HepG2 (cell line): Measurements from ENCODE around the gene MTHFD1L. TPM values are rescaled to one million over a fixed set of nuclear protein-coding genes. Genes with fewer than 3 reads are reported as not detected.
A peak's percentile ranks its signal among the peaks of the same experiment; 100 is the strongest.

ENCODE experiments used
- BORCS8-MEF2B ChIP-seq: sonication (generic); formaldehyde crosslinking; IDR thresholded peaks from 2 replicates; pipeline ENCODE4 v1.8.0; 2022; ENCODE audit warnings: mild to moderate bottlenecking, missing genetic modification reagents
- ETV6 ChIP-seq: sonication (generic); formaldehyde crosslinking; conservative IDR thresholded peaks from 2 replicates; pipeline ENCODE4 v1.4.0; 2020; ENCODE audit warnings: missing genetic modification reagents
- FOXJ3 ChIP-seq: sonication (generic); formaldehyde crosslinking; IDR thresholded peaks from 2 replicates; pipeline ENCODE4 v1.4.0; 2020; ENCODE audit warnings: missing genetic modification reagents, mild to moderate bottlenecking, borderline replicate concordance
- FOXK1 ChIP-seq: sonication (generic); formaldehyde crosslinking; IDR thresholded peaks from 2 replicates; pipeline ENCODE4 v1.4.0; 2020; ENCODE audit warnings: low read depth, missing genetic modification reagents, borderline replicate concordance
- GATAD2A ChIP-seq: IDR thresholded peaks from 2 replicates; pipeline ENCODE4 v1.6.1; 2016
- GFI1 ChIP-seq: sonication (generic); formaldehyde crosslinking; IDR thresholded peaks from 2 replicates; pipeline ENCODE4 v1.5.0; 2020; ENCODE audit warnings: missing genetic modification reagents, mild to moderate bottlenecking, borderline replicate concordance
- IRF2 ChIP-seq: IDR thresholded peaks from 2 replicates; pipeline ENCODE4 v1.6.1; 2018; ENCODE audit warnings: missing genetic modification reagents, missing compliant biosample characterization
- JDP2 ChIP-seq: sonication (generic); formaldehyde crosslinking; IDR thresholded peaks from 2 replicates; pipeline ENCODE4 v1.8.1; 2022; ENCODE audit warnings: missing genetic modification reagents, borderline replicate concordance
- NCOR1 ChIP-seq: fragments of 200-600 bp; sonication (generic); IDR thresholded peaks from 2 replicates; pipeline ENCODE4 v1.7.0; 2017; ENCODE audit warnings: antibody characterized with exemption, low read length, borderline replicate concordance
- NFE2L1 ChIP-seq: sonication (generic); formaldehyde crosslinking; IDR thresholded peaks from 2 replicates; pipeline ENCODE4 v1.4.0; 2020; ENCODE audit warnings: missing genetic modification reagents, mild to moderate bottlenecking, borderline replicate concordance
- PPARG ChIP-seq: conservative IDR thresholded peaks from 2 replicates; pipeline ENCODE4 v1.6.1; 2016; ENCODE audit warnings: missing biosample characterization, missing genetic modification reagents
- RFX1 ChIP-seq: fragments of 450-650 bp; IDR thresholded peaks from 2 replicates; pipeline ENCODE4 v1.6.1; 2017
- SALL2 ChIP-seq: sonication (generic); formaldehyde crosslinking; IDR thresholded peaks from 2 replicates; pipeline ENCODE4 v1.8.1; 2023; ENCODE audit warnings: mild to moderate bottlenecking, missing genetic modification reagents, inconsistent platforms
- SIX4 ChIP-seq: sonication (generic); formaldehyde crosslinking; IDR thresholded peaks from 2 replicates; pipeline ENCODE4 v1.4.0; 2020; ENCODE audit warnings: missing genetic modification reagents
- SRSF4 ChIP-seq: fragments of 200-400 bp; formaldehyde crosslinking; IDR thresholded peaks from one replicate; pipeline ENCODE4 v1.6.1; 2018; ENCODE audit warnings: mild to moderate bottlenecking, low read depth, low read length, moderate library complexity; ENCODE audit not compliant: poor library complexity, severe bottlenecking
- XRCC5 ChIP-seq: fragments of 200-400 bp; formaldehyde crosslinking; optimal IDR thresholded peaks from 2 replicates; pipeline ENCODE3; 2017; ENCODE audit warnings: mild to moderate bottlenecking, low read length
- ZFP62 ChIP-seq: sonication (generic); formaldehyde crosslinking; IDR thresholded peaks from 2 replicates; pipeline ENCODE4 v1.4.0; 2020; ENCODE audit warnings: missing genetic modification reagents
- ZFP90 ChIP-seq: sonication (generic); formaldehyde crosslinking; IDR thresholded peaks from 2 replicates; pipeline ENCODE4 v1.8.0; 2022; ENCODE audit warnings: missing genetic modification reagents, mild to moderate bottlenecking, inconsistent platforms, borderline replicate concordance
- ZNF44 ChIP-seq: sonication (generic); formaldehyde crosslinking; IDR thresholded peaks from 2 replicates; pipeline ENCODE4 v1.5.1; 2020; ENCODE audit warnings: mild to moderate bottlenecking, missing genetic modification reagents
- ZNF563 ChIP-seq: sonication (generic); formaldehyde crosslinking; IDR thresholded peaks from 2 replicates; pipeline ENCODE4 v1.8.0; 2022; ENCODE audit warnings: mild to moderate bottlenecking, moderate library complexity, missing genetic modification reagents
- ZNF713 ChIP-seq: sonication (generic); formaldehyde crosslinking; IDR thresholded peaks from 2 replicates; pipeline ENCODE4 v1.4.0; 2020; ENCODE audit warnings: mild to moderate bottlenecking, missing genetic modification reagents
- ZNF747 ChIP-seq: sonication (generic); formaldehyde crosslinking; IDR thresholded peaks from 2 replicates; pipeline ENCODE4 v1.8.1; 2023; ENCODE audit warnings: missing genetic modification reagents, mild to moderate bottlenecking, borderline replicate concordance
- ZNF878 ChIP-seq: sonication (generic); formaldehyde crosslinking; IDR thresholded peaks from 2 replicates; pipeline ENCODE4 v1.8.1; 2023; ENCODE audit warnings: mild to moderate bottlenecking, missing genetic modification reagents, moderate library complexity
- ZZZ3 ChIP-seq: sonication (generic); formaldehyde crosslinking; IDR thresholded peaks from 2 replicates; pipeline ENCODE4 v1.4.0; 2020; ENCODE audit warnings: missing genetic modification reagents, mild to moderate bottlenecking, borderline replicate concordance
- polyA plus RNA-seq, 8 experiments: library from polyadenylated mRNA; depleted of rRNA in 3 of 8; stranded (reverse) in 7 of 8; unstranded in 1 of 8; fragments of >200 nt; fragmentation: Illumina TruSeq in 4 of 8; extraction: Trizol in 4 of 8; gene quantifications; 2 replicates each; pipeline versions ENCODE4 v1.2.1 to v1.2.3, GENCODE V29; 2011 to 2016; ENCODE audit warnings: low read depth in 4 of 8, missing spikeins in 1 of 8, mixed read lengths in 1 of 8; ENCODE audit not compliant: insufficient read depth in 1 of 8
- total RNA-seq, 5 experiments: library from RNA; depleted of rRNA; stranded (reverse); fragments of >200 nt; fragmentation: Illumina TruSeq; extraction: Trizol; gene quantifications; 2 replicates each; pipeline ENCODE4 v1.2.3, GENCODE V29; 2016; ENCODE audit warnings: low read depth in 1 of 5
- TF ChIP-seq, protein P1 (sequence below): sonication (generic); formaldehyde crosslinking; IDR thresholded peaks from 2 replicates; pipeline ENCODE4 v1.4.0; 2020; ENCODE audit warnings: mild to moderate bottlenecking, missing genetic modification reagents
- TF ChIP-seq, protein P2 (sequence below): IDR thresholded peaks from 2 replicates; pipeline ENCODE4 v1.4.0; 2020; ENCODE audit warnings: mild to moderate bottlenecking, missing genetic modification reagents

The MTHFD1L gene
- total and polyA plus RNA-seq, 2 of the 13 experiments (the other 11 are each of a cell fraction or from before 2014, with no cell fraction given), result 24.0 to 39.6 TPM

DNA sequence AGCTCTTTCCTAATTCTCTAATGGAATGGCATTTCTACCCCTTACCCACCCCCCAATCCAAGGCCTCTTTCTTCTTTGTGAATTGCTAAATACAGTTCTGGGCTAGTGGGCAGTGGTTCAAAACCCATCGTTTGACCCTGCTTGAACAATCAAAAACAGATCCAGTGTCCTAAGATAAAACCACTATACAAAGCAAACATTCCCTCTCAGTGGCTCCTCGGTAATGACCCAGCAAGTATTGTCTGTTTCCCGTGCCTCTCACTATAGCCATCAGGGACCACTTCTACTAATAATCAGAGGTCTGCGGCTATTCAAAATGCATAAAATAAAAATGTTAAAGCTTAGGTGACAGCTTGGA lies 230.7 kb downstream of the MTHFD1L start (continued):
- TF ChIP-seq FOXJ3 (CRISPR knock-in tag) (peak; percentile 47; the same call in 1 of the 2 replicates), ZFP90 (CRISPR knock-in tag) (no peak), ZFP62 (CRISPR knock-in tag) (no peak), ZNF44 (no peak), IRF2 (CRISPR knock-in tag) (peak; percentile 28; the same call in 1 of the 2 replicates), ZNF747 (CRISPR knock-in tag) (no peak), ZNF563 (CRISPR knock-in tag) (no peak), SALL2 (no peak), GATAD2A (peak; percentile 94), BORCS8-MEF2B (CRISPR knock-in tag) (no peak), JDP2 (CRISPR knock-in tag) (no peak), ETV6 (CRISPR knock-in tag) (no peak), NCOR1 (peak; percentile 98), ZZZ3 (no peak), SRSF4 (no peak), ZNF878 (CRISPR knock-in tag) (no peak; the same call in 1 of the 2 replicates), SIX4 (CRISPR knock-in tag) (peak; percentile 76), ZNF713 (CRISPR knock-in tag) (no peak), XRCC5 (no peak), FOXK1 (CRISPR knock-in tag) (peak; percentile 39; the same call in 1 of the 2 replicates), NFE2L1 (CRISPR knock-in tag) (no peak), GFI1 (CRISPR knock-in tag) (peak; percentile 83), RFX1 (no peak), PPARG (CRISPR knock-in tag) (peak; percentile 88)
- TF ChIP-seq, protein P1, sequence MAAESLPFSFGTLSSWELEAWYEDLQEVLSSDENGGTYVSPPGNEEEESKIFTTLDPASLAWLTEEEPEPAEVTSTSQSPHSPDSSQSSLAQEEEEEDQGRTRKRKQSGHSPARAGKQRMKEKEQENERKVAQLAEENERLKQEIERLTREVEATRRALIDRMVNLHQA, result no peak
- TF ChIP-seq, protein P2, sequence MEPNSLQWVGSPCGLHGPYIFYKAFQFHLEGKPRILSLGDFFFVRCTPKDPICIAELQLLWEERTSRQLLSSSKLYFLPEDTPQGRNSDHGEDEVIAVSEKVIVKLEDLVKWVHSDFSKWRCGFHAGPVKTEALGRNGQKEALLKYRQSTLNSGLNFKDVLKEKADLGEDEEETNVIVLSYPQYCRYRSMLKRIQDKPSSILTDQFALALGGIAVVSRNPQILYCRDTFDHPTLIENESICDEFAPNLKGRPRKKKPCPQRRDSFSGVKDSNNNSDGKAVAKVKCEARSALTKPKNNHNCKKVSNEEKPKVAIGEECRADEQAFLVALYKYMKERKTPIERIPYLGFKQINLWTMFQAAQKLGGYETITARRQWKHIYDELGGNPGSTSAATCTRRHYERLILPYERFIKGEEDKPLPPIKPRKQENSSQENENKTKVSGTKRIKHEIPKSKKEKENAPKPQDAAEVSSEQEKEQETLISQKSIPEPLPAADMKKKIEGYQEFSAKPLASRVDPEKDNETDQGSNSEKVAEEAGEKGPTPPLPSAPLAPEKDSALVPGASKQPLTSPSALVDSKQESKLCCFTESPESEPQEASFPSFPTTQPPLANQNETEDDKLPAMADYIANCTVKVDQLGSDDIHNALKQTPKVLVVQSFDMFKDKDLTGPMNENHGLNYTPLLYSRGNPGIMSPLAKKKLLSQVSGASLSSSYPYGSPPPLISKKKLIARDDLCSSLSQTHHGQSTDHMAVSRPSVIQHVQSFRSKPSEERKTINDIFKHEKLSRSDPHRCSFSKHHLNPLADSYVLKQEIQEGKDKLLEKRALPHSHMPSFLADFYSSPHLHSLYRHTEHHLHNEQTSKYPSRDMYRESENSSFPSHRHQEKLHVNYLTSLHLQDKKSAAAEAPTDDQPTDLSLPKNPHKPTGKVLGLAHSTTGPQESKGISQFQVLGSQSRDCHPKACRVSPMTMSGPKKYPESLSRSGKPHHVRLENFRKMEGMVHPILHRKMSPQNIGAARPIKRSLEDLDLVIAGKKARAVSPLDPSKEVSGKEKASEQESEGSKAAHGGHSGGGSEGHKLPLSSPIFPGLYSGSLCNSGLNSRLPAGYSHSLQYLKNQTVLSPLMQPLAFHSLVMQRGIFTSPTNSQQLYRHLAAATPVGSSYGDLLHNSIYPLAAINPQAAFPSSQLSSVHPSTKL (CRISPR knock-in tag), result peak; percentile 95
